ENCODE data around the gene OR2A25.

The OR2A25 gene

GRCh38 chr7:144085978-144086377, 16.4 kb downstream of the OR2A25 start, which contains the start of gene OR2A12:
Gene OR2A12, plus strand, starts transcription at chr7:144086278. Its CDS starts 8,830 bp downstream, at chr7:144095108.
- no peak for DNase-seq

GRCh38 chr7:144086730-144087129, 17.1 kb downstream of the OR2A25 start:
- no peak for DNase-seq

GRCh38 chr7:144087230-144087629, 17.6 kb downstream of the OR2A25 start:
- DNase-seq = no peak

- DNase-seq = no peak
Measured at GRCh38 chr7:144090667-144091066, 21.1 kb downstream of the OR2A25 start.

GRCh38 chr7:144098776-144099175, 29.2 kb downstream of the OR2A25 start:
- DNase-seq = no peak

- DNase-seq = no peak
Measured at GRCh38 chr7:144100607-144101006, 31.0 kb downstream of the OR2A25 start.

GRCh38 chr7:144102041-144102440, 32.4 kb downstream of the OR2A25 start:
- no peak for DNase-seq

GRCh38 chr7:144105211-144105610, 35.6 kb downstream of the OR2A25 start:
- DNase-seq = no peak

- no peak for DNase-seq
Measured at GRCh38 chr7:144109283-144109682, 39.7 kb downstream of the OR2A25 start, which contains the start of gene OR2A2. Gene OR2A2, plus strand, starts transcription at chr7:144109583. Its CDS starts 0 bp downstream, at chr7:144109583.

- no peak for DNase-seq
Measured at GRCh38 chr7:144110272-144110671, 40.7 kb downstream of the OR2A25 start.

GRCh38 chr7:144113651-144114050, 44.0 kb downstream of the OR2A25 start:
- DNase-seq = no peak

GRCh38 chr7:144118341-144118740, 48.7 kb downstream of the OR2A25 start:
- no peak for DNase-seq

- DNase-seq = no peak
Measured at GRCh38 chr7:144122876-144123275, 53.3 kb downstream of the OR2A25 start, which contains the start of gene OR2A14. Gene OR2A14, plus strand, starts transcription at chr7:144123176. Its CDS starts 5,937 bp downstream, at chr7:144129113.

Data from activated CD4-positive, alpha-beta T cell treated with anti-CD3 and anti-CD28 coated beads for 1 hour (primary cell).